IMR-90 (cell line): ENCODE results near the gene PPHLN1. TPM values are rescaled to one million over a fixed set of nuclear protein-coding genes. Genes with fewer than 3 reads are reported as not detected.

Experiments used
- ATAC-seq: fragments of 200-7000 bp; cut with Tn5 transposase; 2 replicates; pipeline ENCODE4 v1.9.1; 2020; ENCODE audit warnings: low read depth, mild to moderate bottlenecking, moderate library complexity
- BruUV-seq: library from RNA; stranded (reverse); fragments of 400-500 nt; replicated peaks from 2 replicates; lab custom pipeline; 2021; lab: Mats Ljungman, UMichigan
- CTCF ChIA-PET: fragments of 300-600 bp; formaldehyde crosslinking; extraction: SDS; loops from one replicate; lab custom pipeline; 2021; ENCODE audit warnings: antibody characterized with exemption; lab: Yijun Ruan, JAX
- POLR2A ChIA-PET: fragments of 300-600 bp; sonication (Branson Sonifier 250); formaldehyde crosslinking; loops from one replicate; lab custom pipeline; 2022; ENCODE audit warnings: antibody characterized with exemption; ENCODE audit not compliant: unreplicated experiment; lab: Charles Lee
- DNase-seq: peaks from one replicate; pipeline ENCODE4 v3.0.0; 2013
- H2AFZ ChIP-seq: replicated peaks from 2 replicates; pipeline ENCODE3; 2013; ENCODE audit warnings: low read length, mild to moderate bottlenecking; ENCODE audit not compliant: poor library complexity
- H2AK5ac ChIP-seq: 2 replicates; pipeline ENCODE4 v1.6.1; 2013; ENCODE audit warnings: low read depth, low read length, inconsistent platforms
- H2AK9ac ChIP-seq: replicated peaks from 2 replicates; pipeline ENCODE3; 2013; ENCODE audit warnings: mild to moderate bottlenecking, low read depth, low read length, moderate library complexity; ENCODE audit not compliant: poor library complexity
- H2BK120ac ChIP-seq: 2 replicates; pipeline ENCODE4 v1.6.1; 2013; ENCODE audit warnings: low read depth, low read length, inconsistent platforms
- H2BK15ac ChIP-seq: 3 replicates; pipeline ENCODE4 v1.6.1; 2013; ENCODE audit warnings: low read depth, low read length, inconsistent platforms
- H2BK20ac ChIP-seq: 2 replicates; pipeline ENCODE4 v1.6.1; 2013; ENCODE audit warnings: low read depth, mild to moderate bottlenecking, inconsistent platforms, low read length, moderate library complexity
- H2BK5ac ChIP-seq: 2 replicates; pipeline ENCODE4 v1.6.1; 2013; ENCODE audit warnings: mild to moderate bottlenecking, low read depth, low read length, inconsistent platforms; ENCODE audit not compliant: poor library complexity, severe bottlenecking
- H3K14ac ChIP-seq: replicated peaks from 2 replicates; pipeline ENCODE4 v1.6.1; 2013; ENCODE audit warnings: low read depth, low read length, inconsistent platforms
- H3K18ac ChIP-seq: 2 replicates; pipeline ENCODE4 v1.6.1; 2013; ENCODE audit warnings: low read depth, low read length, control low read depth
- H3K23ac ChIP-seq: 2 replicates; pipeline ENCODE4 v1.6.1; 2013; ENCODE audit warnings: low read depth, low read length, inconsistent platforms
- H3K27ac ChIP-seq: 2 replicates; pipeline ENCODE4 v1.5.1; 2013; ENCODE audit warnings: mild to moderate bottlenecking, control low read depth, low read length; ENCODE audit not compliant: insufficient read depth
- H3K27me3 ChIP-seq: 2 replicates; pipeline ENCODE4 v1.6.1; 2013; ENCODE audit warnings: low read length; ENCODE audit not compliant: control insufficient read depth, insufficient read depth
- H3K36me3 ChIP-seq: 2 replicates; pipeline ENCODE4 v1.6.1; 2013; ENCODE audit warnings: low read length, mixed read lengths; ENCODE audit not compliant: control insufficient read depth, insufficient read depth
- H3K4ac ChIP-seq: 2 replicates; pipeline ENCODE4 v1.6.1; 2013; ENCODE audit warnings: low read depth, low read length, inconsistent platforms
- H3K4me1 ChIP-seq: 2 replicates; pipeline ENCODE4 v1.6.1; 2013; ENCODE audit warnings: low read length, mixed read lengths; ENCODE audit not compliant: control insufficient read depth, insufficient read depth
- H3K4me2 ChIP-seq: 2 replicates; pipeline ENCODE4 v1.6.1; 2013; ENCODE audit warnings: low read depth, mild to moderate bottlenecking, control low read depth, low read length, moderate library complexity
- H3K4me3 ChIP-seq: 2 replicates; pipeline ENCODE4 v1.5.1; 2013; ENCODE audit warnings: low read depth, mild to moderate bottlenecking, control low read depth, low read length, moderate library complexity; ENCODE audit not compliant: insufficient read depth
- H3K56ac ChIP-seq: 2 replicates; pipeline ENCODE4 v1.6.1; 2013; ENCODE audit warnings: low read length, inconsistent platforms; ENCODE audit not compliant: insufficient read depth; ENCODE audit errors: extremely low read depth
- H3K79me1 ChIP-seq, 2 experiments: 2 replicates each; pipeline ENCODE4 v1.6.1; 2013; ENCODE audit warnings: low read length in 2 of 2, inconsistent platforms in 1 of 2, low read depth in 1 of 2
- H3K9ac ChIP-seq: 2 replicates; pipeline ENCODE4 v1.6.1; 2013; ENCODE audit warnings: low read depth, low read length, control low read depth
- H3K9me1 ChIP-seq: 2 replicates; pipeline ENCODE4 v1.6.1; 2013; ENCODE audit warnings: low read length, inconsistent platforms; ENCODE audit not compliant: insufficient read depth
- H3K9me3 ChIP-seq: 2 replicates; pipeline ENCODE4 v1.6.1; 2013; ENCODE audit warnings: low read length; ENCODE audit not compliant: control insufficient read depth, insufficient read depth
- H4K20me1 ChIP-seq: 2 replicates; pipeline ENCODE4 v1.6.1; 2013; ENCODE audit warnings: low read length, inconsistent platforms; ENCODE audit not compliant: insufficient read depth
- H4K5ac ChIP-seq: 2 replicates; pipeline ENCODE4 v1.6.1; 2013; ENCODE audit warnings: mild to moderate bottlenecking, low read depth, low read length, control low read depth
- H4K8ac ChIP-seq, 2 experiments: 2 replicates each; pipeline ENCODE4 v1.6.1; 2013; ENCODE audit warnings: low read depth in 2 of 2, low read length in 2 of 2, control low read depth in 1 of 2, inconsistent platforms in 1 of 2
- H4K91ac ChIP-seq: 2 replicates; pipeline ENCODE4 v1.6.1; 2013; ENCODE audit warnings: low read depth, low read length, inconsistent platforms; ENCODE audit not compliant: insufficient read depth
- CEBPB ChIP-seq: IDR thresholded peaks from 2 replicates; pipeline ENCODE4 v1.6.1; 2012; ENCODE audit warnings: low read depth, low read length, improper control_type of control experiment
- CHD1 ChIP-seq: IDR thresholded peaks from 2 replicates; pipeline ENCODE4 v1.6.1; 2012; ENCODE audit warnings: low read depth, low read length, improper control_type of control experiment
- MAZ ChIP-seq: IDR thresholded peaks from 2 replicates; pipeline ENCODE4 v1.6.1; 2012; ENCODE audit warnings: low read depth, mild to moderate bottlenecking, low read length, improper control_type of control experiment, moderate library complexity, borderline replicate concordance
- NFE2L2 ChIP-seq: fragments of 150-350 bp; IDR thresholded peaks from 2 replicates; pipeline ENCODE4 v1.6.1; 2016; ENCODE audit warnings: low read depth, mild to moderate bottlenecking, low read length
- WGBS, 2 experiments: methylation state at CpG; one replicate each; pipeline versions ENCODE4 v1.1.5 to v1.1.7; 2013; ENCODE audit warnings: missing lambda C conversion rate in 2 of 2; ENCODE audit not compliant: insufficient read length in 1 of 2; ENCODE audit errors: extremely low coverage in 2 of 2; 5-methylcytosine and 5-hydroxymethylcytosine counted together
- dilution Hi-C: fragments of 300-500 bp; cut with HindIII; formaldehyde crosslinking; loops from one replicate; pipeline ENCODE4 v1.14.3; 2018; ENCODE audit warnings: low sequenced_read_pairs; ENCODE audit not compliant: unreplicated experiment
- in situ Hi-C: fragments of 300-500 bp; cut with MboI; formaldehyde crosslinking; loops from 3 replicates; pipeline ENCODE4 v1.14.3; 2019; ENCODE audit warnings: low sequenced_read_pairs, inconsistent platforms, mixed read lengths
- intact Hi-C: fragments of 100-400 bp; cut with micrococcal nuclease; formaldehyde crosslinking; loops from 2 replicates; pipeline ENCODE4 v1.10.0; 2022
- polyA plus RNA-seq, 3 experiments: library from polyadenylated mRNA; depleted of rRNA; stranded (reverse); fragments of >200 nt; gene quantifications; 2 replicates each; pipeline ENCODE4 v1.2.3, GENCODE V29; 2012; ENCODE audit warnings: low replicate concordance in 1 of 3
- total RNA-seq: library from RNA; depleted of rRNA; stranded (reverse); fragments of >200 nt; gene quantifications from 2 replicates; pipeline ENCODE4 v1.2.3, GENCODE V29; 2012

The PPHLN1 gene
- total and polyA plus RNA-seq, 2 of the 4 experiments (the other 2 are of a cell fraction): 50.7 to 54.3 TPM

GRCh38 chr12:42477941-42478340 lies 152.0 kb downstream of the PPHLN1 start:
- POLR2A ChIA-PET: no interaction called here
- H3K9ac ChIP-seq: no peak overlapping the region
- no peak overlapping the region for H2AK5ac ChIP-seq
- intact Hi-C loops (no loop called here), in situ Hi-C loops (no loop called here), dilution Hi-C loops (no loop called here)
- H3K4me3 ChIP-seq: no peak overlapping the region
- WGBS, 2 experiments: no CpG with 5 or more reads among the region's 1 CpG
- no peak overlapping the region for H3K23ac ChIP-seq
- peak overlapping the region; percentile 70; the same call in 1 of the 2 replicates for H3K4me2 ChIP-seq
- CTCF ChIA-PET: interaction anchor here (0.5 to 1.6 kb wide), 2 partner anchors 75 to 91 kb away, joined by 3 to 7 read pairs; no protein-coding TSS in a partner anchor
- no peaks in the 10 kb centered on the region for H3K36me3 ChIP-seq
- DNase-seq: peak; percentile 91
- H3K4ac ChIP-seq: no peak overlapping the region
- no peak overlapping the region for H3K14ac ChIP-seq
- H2BK20ac ChIP-seq: no peak overlapping the region
- no TSS peak for BruUV-seq
- H2AFZ ChIP-seq: no peak overlapping the region
- H4K20me1 ChIP-seq: peaks cover 11% of the 10 kb centered on the region; the same call in 1 of the 2 replicates
- peaks cover 15% of the 10 kb centered on the region for H3K9me1 ChIP-seq
- H3K4me1 ChIP-seq: peaks cover 16% of the 10 kb centered on the region
- H2BK5ac ChIP-seq: peak overlapping the region; percentile 93
- no peak overlapping the region for H2AK9ac ChIP-seq
- H3K56ac ChIP-seq: no peak overlapping the region
- no peak overlapping the region for H2BK15ac ChIP-seq
- H3K27ac ChIP-seq: no peak overlapping the region
- ATAC-seq: peak; percentile 63
- no peaks in the 10 kb centered on the region for H3K9me3 ChIP-seq
- no peak overlapping the region for H3K18ac ChIP-seq
- no peak overlapping the region for H4K5ac ChIP-seq
- TF ChIP-seq NFE2L2: peak; percentile 60; the same call in 1 of the 2 replicates
- TF ChIP-seq CEBPB: peak; percentile 81
- no peak for TF ChIP-seq CHD1
- peak; percentile 58; the same call in 1 of the 2 replicates for TF ChIP-seq MAZ
- no peak overlapping the region for H2BK120ac ChIP-seq
- H3K27me3 ChIP-seq: no peaks in the 10 kb centered on the region
- no peak overlapping the region for H4K8ac ChIP-seq
- peaks cover 21 to 65% of the 10 kb centered on the region in 2 experiments for H3K79me1 ChIP-seq
- no peak overlapping the region for H4K91ac ChIP-seq
